GM18517 (cell line): ENCODE data around the gene DCUN1D4.

ENCODE experiments used
- ATAC-seq: cut with Tn5 transposase; IDR thresholded peaks from one replicate; pipeline ENCODE4 v1.9.1; 2021; ENCODE audit warnings: mild to moderate bottlenecking, moderate library complexity; ENCODE audit not compliant: unreplicated experiment

The DCUN1D4 gene

GRCh38 chr4:51960486-51960885 is 117.5 kb downstream of the DCUN1D4 start:
- no peak for ATAC-seq

GRCh38 chr4:51963841-51964517 is 121.0 kb downstream of the DCUN1D4 start:
- ATAC-seq: no peak

GRCh38 chr4:51965862-51966261 is 122.9 kb downstream of the DCUN1D4 start:
- no peak for ATAC-seq
